HPDE6-E6E7 (cell line): Measurements from ENCODE around the gene GPBAR1.
A peak's percentile ranks its signal among the peaks of the same experiment; 100 is the strongest.

Experiments used
- DNase-seq: peaks from one replicate; pipeline ENCODE4 v3.0.0; 2011; ENCODE audit warnings: missing footprints; ENCODE audit errors: extremely low spot score

Gene GPBAR1

GRCh38 chr2:218285604-218286003, 24.8 kb downstream of the GPBAR1 start:
- DNase-seq: no peak

- peak; percentile 84 for DNase-seq
These were observed 26.0 kb downstream of the GPBAR1 start for GRCh38 chr2:218286570-218287459.

GRCh38 chr2:218289639-218290315, 29.0 kb downstream of the GPBAR1 start:
- DNase-seq: peak; percentile 33

DNA sequence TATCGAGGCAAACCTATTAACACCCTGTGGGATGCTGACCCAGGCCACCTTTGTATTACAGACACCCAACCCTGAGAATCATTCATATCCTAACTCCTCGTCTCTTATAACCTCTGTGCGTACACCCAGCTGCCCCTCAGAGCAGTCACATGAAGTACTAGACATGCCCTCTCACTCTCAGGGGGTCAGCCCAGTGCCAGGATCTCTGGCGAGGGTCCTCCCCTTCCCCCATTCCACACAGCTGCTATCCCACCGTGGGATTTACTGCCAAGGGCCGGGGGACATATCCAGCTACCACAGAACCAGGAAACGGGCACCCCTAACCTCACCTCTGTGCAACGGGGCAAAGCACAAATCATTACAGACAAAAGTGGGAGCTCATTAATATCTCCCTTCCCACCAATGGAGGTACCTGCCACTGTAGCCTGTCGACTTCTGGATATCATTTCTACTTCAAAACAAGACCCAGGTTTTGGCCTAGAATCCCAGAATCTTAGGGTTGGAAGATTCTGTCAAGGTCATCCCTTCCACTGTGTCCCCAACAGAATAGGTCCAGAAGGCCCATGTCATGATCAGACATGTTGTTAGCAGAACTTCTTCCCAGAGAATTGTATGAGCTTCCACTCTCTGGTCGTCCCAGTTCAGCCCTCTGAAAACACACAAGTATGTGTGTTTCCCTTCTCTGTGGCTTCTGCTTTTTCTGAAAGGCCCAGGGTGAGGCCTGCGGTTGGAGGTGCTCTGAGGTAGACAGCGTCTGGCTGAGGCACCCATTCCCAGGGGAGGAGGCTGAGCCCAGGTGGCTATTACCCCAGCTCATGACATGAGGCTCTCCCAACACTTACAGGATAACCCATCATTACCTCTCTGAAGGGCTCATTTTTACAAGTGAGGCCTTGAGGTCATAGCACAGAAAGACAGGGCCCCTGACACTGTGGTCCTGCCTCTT, 29.8 kb downstream of the GPBAR1 start:
- DNase-seq: no peak

GRCh38 chr2:218291318-218292047, 30.7 kb downstream of the GPBAR1 start:
- DNase-seq: no peak

DNA sequence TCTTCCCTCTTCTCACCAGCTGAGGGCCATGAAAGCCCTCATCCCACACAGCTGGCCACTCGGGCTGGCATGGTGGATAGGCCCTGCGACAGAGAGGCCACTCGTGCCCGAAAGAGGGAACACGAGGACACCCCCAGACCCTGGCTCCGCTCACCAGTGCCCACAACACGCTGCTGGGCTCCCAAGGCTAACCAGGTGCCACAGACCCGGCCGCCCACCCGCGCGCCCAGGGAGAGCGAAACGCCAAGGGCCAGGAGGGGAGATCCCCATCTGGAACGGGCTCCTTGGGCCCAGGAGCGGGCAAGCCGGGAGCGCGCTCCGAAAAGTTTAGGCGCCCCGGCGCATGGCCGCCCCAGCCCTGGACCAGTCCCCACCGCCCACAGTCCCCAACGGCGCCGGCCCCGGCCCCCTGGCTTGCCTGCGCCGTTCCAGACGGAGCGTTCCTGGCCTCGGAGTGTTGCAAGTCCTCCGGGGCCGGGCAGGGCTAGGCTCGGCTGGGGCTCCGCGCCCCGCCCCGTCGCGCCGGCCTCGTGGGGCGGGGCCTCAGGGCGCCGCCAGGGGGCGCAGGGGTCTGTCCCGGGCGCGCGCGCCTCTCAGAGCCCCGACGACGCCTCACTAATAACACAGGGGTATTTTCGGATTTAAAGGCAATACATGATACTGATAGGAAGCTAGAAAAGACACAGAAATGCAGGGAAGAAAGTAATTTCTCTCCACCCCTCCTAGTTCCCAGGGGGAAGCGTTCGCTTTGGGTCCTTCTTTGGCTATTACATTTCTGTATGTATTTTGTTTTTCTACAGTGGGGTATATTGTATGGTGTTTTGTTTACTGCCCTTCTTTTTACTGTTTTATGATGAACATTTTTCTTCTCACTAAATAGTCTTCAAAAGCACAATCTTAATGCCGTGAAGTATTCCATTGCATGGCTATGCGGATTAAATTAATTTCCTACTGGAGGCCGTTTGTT, 31.5 kb downstream of the GPBAR1 start, which contains the start of gene TMBIM1:
Gene TMBIM1, minus strand, starts transcription at position 456 of the 967 bp plus-strand sequence. CDS start 10,362 bp downstream, outside the sequence.
- no peak for DNase-seq

DNA sequence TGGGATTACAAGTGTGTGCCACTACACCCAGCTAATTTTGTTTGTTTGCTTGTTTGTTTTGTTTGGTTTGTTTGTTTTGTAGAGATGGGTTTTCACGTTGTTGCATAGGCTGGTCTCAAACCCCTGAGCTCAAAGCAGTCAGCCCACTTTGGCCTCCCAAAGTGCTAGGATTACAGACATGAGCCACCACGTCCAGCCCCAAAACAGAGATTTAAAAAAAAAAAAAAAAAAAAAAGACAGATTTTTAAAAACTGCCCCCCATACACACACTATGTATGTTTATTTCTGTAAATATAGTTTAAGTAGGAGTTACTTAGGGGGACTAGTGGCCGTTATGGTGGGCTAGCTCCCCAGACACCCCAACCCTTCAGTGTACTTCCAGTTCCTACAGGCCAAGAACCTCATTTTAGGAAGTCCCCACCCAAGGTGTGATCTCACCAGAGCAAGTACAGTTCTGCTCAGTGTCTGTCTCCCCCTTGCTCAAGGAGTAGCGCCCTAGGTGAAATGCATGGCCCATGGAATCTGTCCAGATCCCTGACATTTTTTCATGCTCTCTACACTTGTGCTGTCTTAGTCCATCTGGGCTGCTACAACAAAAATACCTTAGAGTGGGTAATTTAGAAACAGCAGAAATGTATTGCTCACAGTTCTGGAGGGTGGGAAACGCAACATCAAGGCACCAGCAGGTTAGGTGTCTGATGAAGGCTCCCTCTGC, 33.1 kb downstream of the GPBAR1 start:
- no peak for DNase-seq

- DNase-seq: no peak
These were observed 33.7 kb downstream of the GPBAR1 start for GRCh38 chr2:218294430-218295022.

DNA sequence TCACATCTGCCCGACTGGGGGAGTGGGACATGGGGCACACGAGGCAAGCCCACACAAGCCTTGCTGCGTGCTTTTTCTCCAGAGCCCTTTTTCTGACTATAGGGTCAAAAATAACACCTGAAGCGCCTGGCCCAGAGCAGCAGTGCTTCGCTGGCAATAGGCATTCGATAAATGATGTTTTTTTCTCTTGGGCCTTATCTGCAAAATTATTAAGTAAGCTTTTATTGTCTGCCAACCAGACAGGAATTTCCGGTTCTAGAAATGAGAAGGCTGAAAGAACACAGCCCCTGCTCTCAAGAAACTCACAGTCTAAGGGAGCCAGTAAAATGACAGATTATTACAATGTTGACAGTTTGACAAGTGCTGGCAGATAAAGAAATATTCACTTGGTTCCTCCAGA, 34.2 kb downstream of the GPBAR1 start:
- no peak for DNase-seq

GRCh38 chr2:218296200-218296599, 35.4 kb downstream of the GPBAR1 start:
- DNase-seq: no peak

DNA sequence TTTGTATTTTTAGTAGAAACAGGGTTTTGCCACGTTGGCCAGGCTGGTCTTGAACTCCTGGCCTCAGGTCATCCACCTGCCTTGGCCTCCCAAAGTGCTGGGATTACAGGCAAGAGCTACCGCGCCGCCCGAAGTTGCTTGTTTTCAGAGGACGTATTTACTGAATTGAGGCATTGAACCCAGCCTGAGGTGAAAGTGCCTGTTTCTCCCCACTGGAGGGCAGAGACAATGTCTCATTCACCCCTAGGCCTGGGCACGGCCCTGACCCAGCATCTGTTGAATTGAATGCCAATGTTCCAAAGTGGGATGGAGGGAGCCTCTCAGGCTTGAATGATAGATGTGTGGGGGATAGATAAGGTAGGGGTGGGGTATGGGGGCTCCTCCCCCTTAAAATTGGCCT, 36.0 kb downstream of the GPBAR1 start:
- no peak for DNase-seq

- no peak for DNase-seq
These were observed 37.6 kb downstream of the GPBAR1 start for GRCh38 chr2:218298314-218298875.

DNA sequence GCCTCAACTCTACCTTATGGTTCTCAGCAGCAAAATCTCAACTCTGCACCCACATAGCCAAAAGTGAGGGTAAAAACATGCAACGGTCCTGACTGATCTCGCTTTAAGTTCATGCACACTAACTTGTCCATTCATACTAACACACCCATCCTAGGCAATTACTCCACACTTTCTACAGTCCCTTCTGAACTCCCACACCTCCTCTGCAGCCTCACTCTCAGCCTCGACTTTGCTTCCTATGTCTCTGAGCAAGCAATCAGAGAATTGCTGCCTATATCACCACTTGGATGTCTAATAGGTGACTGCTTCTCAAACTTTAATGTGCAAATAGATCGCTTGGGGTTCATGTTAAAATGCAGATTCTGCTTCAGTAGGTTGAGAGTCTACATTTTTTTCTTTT, 39.3 kb downstream of the GPBAR1 start:
- no peak for DNase-seq

- no peak for DNase-seq
These were observed 40.5 kb downstream of the GPBAR1 start for GRCh38 chr2:218301176-218301819.

GRCh38 chr2:218305383-218305782, 44.6 kb downstream of the GPBAR1 start:
- no peak for DNase-seq

DNA sequence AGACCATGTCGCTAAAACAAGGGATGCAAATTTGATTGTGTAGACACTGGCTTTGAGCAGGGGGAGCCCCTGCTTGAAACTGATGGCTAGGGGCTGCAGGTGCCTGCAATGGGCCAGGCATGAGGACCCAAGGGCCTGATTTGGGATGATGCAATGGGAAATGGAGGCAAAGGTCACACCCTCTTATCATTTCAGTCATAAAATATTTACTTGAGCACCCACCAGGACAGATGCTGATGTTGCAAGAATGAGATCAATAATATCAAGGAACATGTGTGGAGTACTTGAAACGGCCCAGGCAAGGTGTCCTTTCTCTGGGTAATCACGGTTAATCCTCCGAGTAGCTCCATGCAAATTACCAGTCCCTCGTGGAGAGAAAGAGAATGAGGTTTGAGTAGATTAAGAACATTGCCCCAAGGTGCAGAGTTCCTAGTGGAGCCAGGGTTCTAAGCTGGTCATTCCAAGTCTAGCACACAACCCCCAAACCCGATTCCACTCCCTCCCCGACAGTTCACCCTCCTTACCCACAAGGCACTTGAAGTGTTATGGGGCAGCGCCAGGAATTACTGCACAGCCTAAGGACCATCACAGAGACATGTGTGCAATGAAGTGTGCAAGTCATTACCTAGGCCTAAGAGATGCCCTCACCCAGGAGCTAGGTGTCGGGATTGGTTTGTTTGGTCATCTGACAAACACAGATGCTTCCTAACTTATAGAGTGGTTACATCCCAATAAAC, 45.5 kb downstream of the GPBAR1 start:
- no peak for DNase-seq

- no peak for DNase-seq
These were observed 46.7 kb downstream of the GPBAR1 start for GRCh38 chr2:218307415-218308090.
